HepG2 (cell line): Measurements from ENCODE around the gene HELT. TPM values are rescaled to one million over a fixed set of nuclear protein-coding genes. Genes with fewer than 3 reads are reported as not detected.
A peak's percentile ranks its signal among the peaks of the same experiment; 100 is the strongest.

Experiments
- ATAC-seq: fragments of 200-7000 bp; cut with Tn5 transposase; 3 replicates; pipeline ENCODE4 v1.9.1; 2020; ENCODE audit warnings: mild to moderate bottlenecking, moderate library complexity
- BruUV-seq: library from RNA; stranded (reverse); fragments of 400-500 nt; replicated peaks from 2 replicates; lab custom pipeline; 2021; lab: Mats Ljungman, UMichigan
- CTCF ChIA-PET: fragments of 300-600 bp; formaldehyde crosslinking; extraction: SDS; loops from one replicate; lab custom pipeline; 2021; ENCODE audit warnings: low total read pairs, inconsistent platforms, low intra/inter-chr PET ratio; lab: Yijun Ruan, JAX
- POLR2A ChIA-PET: fragments of 350-600 bp; sonication (Branson Sonifier 250); formaldehyde crosslinking; loops from one replicate; lab custom pipeline; 2020; ENCODE audit warnings: antibody characterized with exemption, inconsistent platforms; lab: Yijun Ruan, JAX
- DNase-seq: peaks from one replicate; pipeline ENCODE4 v3.0.0-alpha.2; 2015; ENCODE audit warnings: low spot score
- FAIRE-seq: peaks from 3 replicates; lab custom pipeline; 2011; peaks lifted over from hg19 to GRCh38; lab: Jason Lieb, UNC
- H2AFZ ChIP-seq: one replicate; pipeline ENCODE4 v1.6.1; 2011; ENCODE audit warnings: low read length, inconsistent platforms
- H3K27ac ChIP-seq: fragments of 300-600 bp; 3 replicates; pipeline ENCODE4 v1.8.0; 2011; ENCODE audit warnings: mixed run types, mild to moderate bottlenecking, mixed read lengths, low read length, inconsistent platforms; ENCODE audit not compliant: insufficient read depth; ENCODE audit errors: extremely low read length
- H3K27me3 ChIP-seq, 2 experiments: fragments of 200-600 bp in 1 of 2; 2 replicates in 1 of 2; 3 replicates in 1 of 2; pipeline versions ENCODE4 v1.6.0 to v1.8.0; 2011; ENCODE audit warnings: low read length in 2 of 2, mild to moderate bottlenecking in 2 of 2, moderate library complexity in 2 of 2, inconsistent platforms in 1 of 2; ENCODE audit not compliant: insufficient read depth in 2 of 2, control insufficient read depth in 1 of 2
- H3K36me3 ChIP-seq, 2 experiments: fragments of 200-600 bp in 1 of 2; replicated peaks in 1 of 2; 2 replicates in 1 of 2; 3 replicates in 1 of 2; pipeline versions ENCODE4 v1.5.1 to v1.8.0; 2011; ENCODE audit warnings: low read length in 2 of 2, inconsistent platforms in 1 of 2; ENCODE audit not compliant: insufficient read depth in 2 of 2, control insufficient read depth in 1 of 2
- H3K4me1 ChIP-seq: 2 replicates; pipeline ENCODE4 v1.5.1; 2012; ENCODE audit warnings: low read length, inconsistent platforms; ENCODE audit not compliant: insufficient read depth
- H3K4me2 ChIP-seq: 2 replicates; pipeline ENCODE4 v1.6.0; 2011; ENCODE audit warnings: low read depth, low read length, inconsistent platforms
- H3K4me3 ChIP-seq, 3 experiments: fragments of 200-600 bp in 1 of 3; sonication (generic), shearing (Covaris generic) in 1 of 3; replicated peaks in 1 of 3; 2 replicates each; pipeline ENCODE4 v1.5.1; 2011 to 2016; ENCODE audit warnings: low read length in 3 of 3, inconsistent platforms in 2 of 3, low read depth in 2 of 3, mild to moderate bottlenecking in 2 of 3, control low read depth in 1 of 3, mixed read lengths in 1 of 3; ENCODE audit not compliant: insufficient read depth in 1 of 3
- H3K79me2 ChIP-seq: one replicate; pipeline ENCODE4 v1.6.1; 2011; ENCODE audit warnings: low read length, inconsistent platforms; ENCODE audit not compliant: insufficient read depth
- H3K9ac ChIP-seq: 2 replicates; pipeline ENCODE4 v1.6.0; 2011; ENCODE audit warnings: mild to moderate bottlenecking, low read depth, low read length, inconsistent platforms; ENCODE audit not compliant: insufficient read depth
- H3K9me3 ChIP-seq: 2 replicates; pipeline ENCODE4 v1.5.1; 2012; ENCODE audit warnings: mild to moderate bottlenecking, low read length
- H4K20me1 ChIP-seq: 2 replicates; pipeline ENCODE4 v1.6.0; 2011; ENCODE audit warnings: inconsistent platforms, mild to moderate bottlenecking, low read length, moderate library complexity; ENCODE audit not compliant: insufficient read depth
- CEBPB ChIP-seq: IDR thresholded peaks from 2 replicates; pipeline ENCODE4 v1.6.1; 2011; ENCODE audit warnings: low read depth, low read length, improper control_type of control experiment, borderline replicate concordance
- ZBTB7A ChIP-seq: sonication (generic); formaldehyde crosslinking; IDR thresholded peaks from 2 replicates; pipeline ENCODE4 v1.8.0; 2022; ENCODE audit warnings: mild to moderate bottlenecking, missing genetic modification reagents
- ZNF326 ChIP-seq: sonication (generic); formaldehyde crosslinking; IDR thresholded peaks from 2 replicates; pipeline ENCODE4 v1.4.0; 2020; ENCODE audit warnings: missing genetic modification reagents, borderline replicate concordance
- WGBS: methylation state at CpG from one replicate; pipeline ENCODE4 v1.1.6; 2017; ENCODE audit warnings: low lambda C conversion rate; 5-methylcytosine and 5-hydroxymethylcytosine counted together
- in situ Hi-C: cut with HindIII; loops from 2 replicates; pipeline ENCODE4 v1.10.0; 2017; ENCODE audit warnings: low pct_unique_long_range_greater_than_20kb; ENCODE audit not compliant: extremely low pct_ligation_motif_present
- intact Hi-C: fragments of 100-400 bp; cut with micrococcal nuclease; formaldehyde crosslinking; loops from one replicate; pipeline ENCODE4 v1.10.0; 2022; ENCODE audit not compliant: unreplicated experiment
- polyA plus RNA-seq, 8 experiments: library from polyadenylated mRNA; depleted of rRNA in 3 of 8; stranded (reverse) in 7 of 8; unstranded in 1 of 8; fragments of >200 nt; fragmentation: Illumina TruSeq in 4 of 8; extraction: Trizol in 4 of 8; gene quantifications; 2 replicates each; pipeline versions ENCODE4 v1.2.1 to v1.2.3, GENCODE V29; 2011 to 2016; ENCODE audit warnings: low read depth in 4 of 8, missing spikeins in 1 of 8, mixed read lengths in 1 of 8; ENCODE audit not compliant: insufficient read depth in 1 of 8
- total RNA-seq, 5 experiments: library from RNA; depleted of rRNA; stranded (reverse); fragments of >200 nt; fragmentation: Illumina TruSeq; extraction: Trizol; gene quantifications; 2 replicates each; pipeline ENCODE4 v1.2.3, GENCODE V29; 2016; ENCODE audit warnings: low read depth in 1 of 5
- TF ChIP-seq, protein P1 (sequence below): sonication (generic); formaldehyde crosslinking; IDR thresholded peaks from 2 replicates; pipeline ENCODE4 v1.4.0; 2020; ENCODE audit warnings: missing genetic modification reagents

The HELT gene
- total and polyA plus RNA-seq, 2 of the 13 experiments (the other 11 are each of a cell fraction or from before 2014, with no cell fraction given): not detected

DNA sequence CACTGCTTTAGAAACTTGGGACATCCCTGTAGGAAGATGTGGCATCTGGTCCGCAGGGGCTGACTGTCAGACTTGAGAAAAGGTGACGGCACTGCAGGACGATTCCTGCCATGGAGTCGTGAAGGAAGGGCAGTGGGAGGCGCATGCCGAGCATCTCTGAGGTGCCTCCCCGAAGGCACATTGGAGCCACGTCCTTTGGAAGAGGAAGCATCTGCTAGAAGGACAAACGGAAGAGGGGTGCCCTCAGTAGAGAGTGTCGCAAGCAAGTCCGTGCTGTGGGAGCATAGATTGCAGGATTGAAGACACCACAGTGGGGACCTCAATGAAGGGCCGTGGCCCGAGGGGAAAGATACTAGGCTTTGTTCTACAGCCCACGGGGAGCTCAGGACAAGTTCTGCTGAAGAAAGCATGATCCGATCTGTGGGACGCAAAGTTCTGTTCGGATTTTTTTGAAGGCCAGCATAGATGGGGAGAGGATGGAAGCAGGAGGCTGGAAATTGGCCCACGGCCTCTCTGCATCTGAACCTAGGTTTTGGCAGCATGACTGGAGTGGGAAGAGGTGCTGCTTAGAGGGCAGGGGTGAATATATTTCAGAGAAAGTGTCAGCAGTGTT, 24.2 kb upstream of the HELT start:
- Histone ChIP-seq H3K9me3 (no peaks in the 10 kb centered on the region), H3K4me1 (no peaks in the 10 kb centered on the region), H2AFZ (no peak overlapping the region), H3K4me3 (no peak overlapping the region), H3K27ac (no peak overlapping the region), H3K27me3 (peaks cover 5 to 35% of the 10 kb centered on the region in 2 experiments; a peak in 4 of 5 replicates), H3K36me3 (no peaks in the 10 kb centered on the region), H4K20me1 (no peaks in the 10 kb centered on the region), H3K9ac (no peak overlapping the region), H3K79me2 (no peaks in the 10 kb centered on the region), H3K4me2 (no peak overlapping the region)
- ChIA-PET CTCF (no interaction called here), POLR2A (no interaction called here)
- no TSS peak for BruUV-seq
- no peak for FAIRE-seq
- ATAC-seq: 0 out of 3 replicates have a peak, but pooled peaks have one; percentile 22
- TF ChIP-seq CEBPB: 0 out of 2 replicates have a peak, but pooled peaks have one; percentile 9
- TF ChIP-seq, protein P1, sequence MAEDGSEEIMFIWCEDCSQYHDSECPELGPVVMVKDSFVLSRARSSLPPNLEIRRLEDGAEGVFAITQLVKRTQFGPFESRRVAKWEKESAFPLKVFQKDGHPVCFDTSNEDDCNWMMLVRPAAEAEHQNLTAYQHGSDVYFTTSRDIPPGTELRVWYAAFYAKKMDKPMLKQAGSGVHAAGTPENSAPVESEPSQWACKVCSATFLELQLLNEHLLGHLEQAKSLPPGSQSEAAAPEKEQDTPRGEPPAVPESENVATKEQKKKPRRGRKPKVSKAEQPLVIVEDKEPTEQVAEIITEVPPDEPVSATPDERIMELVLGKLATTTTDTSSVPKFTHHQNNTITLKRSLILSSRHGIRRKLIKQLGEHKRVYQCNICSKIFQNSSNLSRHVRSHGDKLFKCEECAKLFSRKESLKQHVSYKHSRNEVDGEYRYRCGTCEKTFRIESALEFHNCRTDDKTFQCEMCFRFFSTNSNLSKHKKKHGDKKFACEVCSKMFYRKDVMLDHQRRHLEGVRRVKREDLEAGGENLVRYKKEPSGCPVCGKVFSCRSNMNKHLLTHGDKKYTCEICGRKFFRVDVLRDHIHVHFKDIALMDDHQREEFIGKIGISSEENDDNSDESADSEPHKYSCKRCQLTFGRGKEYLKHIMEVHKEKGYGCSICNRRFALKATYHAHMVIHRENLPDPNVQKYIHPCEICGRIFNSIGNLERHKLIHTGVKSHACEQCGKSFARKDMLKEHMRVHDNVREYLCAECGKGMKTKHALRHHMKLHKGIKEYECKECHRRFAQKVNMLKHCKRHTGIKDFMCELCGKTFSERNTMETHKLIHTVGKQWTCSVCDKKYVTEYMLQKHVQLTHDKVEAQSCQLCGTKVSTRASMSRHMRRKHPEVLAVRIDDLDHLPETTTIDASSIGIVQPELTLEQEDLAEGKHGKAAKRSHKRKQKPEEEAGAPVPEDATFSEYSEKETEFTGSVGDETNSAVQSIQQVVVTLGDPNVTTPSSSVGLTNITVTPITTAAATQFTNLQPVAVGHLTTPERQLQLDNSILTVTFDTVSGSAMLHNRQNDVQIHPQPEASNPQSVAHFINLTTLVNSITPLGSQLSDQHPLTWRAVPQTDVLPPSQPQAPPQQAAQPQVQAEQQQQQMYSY (CRISPR knock-in tag): peak; percentile 69
- no peak for TF ChIP-seq ZBTB7A
- no peak for TF ChIP-seq ZNF326 (CRISPR knock-in tag)
- intact Hi-C loops: no loop called here
- in situ Hi-C loops: no loop called here
- DNase-seq: no peak
- 39% methylated on average over 18 of the region's 18 CpGs for WGBS
